ENCODE results near the gene PTS. TPM values are rescaled to one million over a fixed set of nuclear protein-coding genes. Genes with fewer than 3 reads are reported as not detected.

The PTS gene
- total and polyA plus RNA-seq, 3 donors from 2014 or later, result 28.0 to 33.9 (median 30.1) TPM

- H3K36me3 ChIP-seq (ENCODE audit: low read depth, missing control alignments), result peaks cover 6% of the 10 kb centered on the region
- 61 to 67% methylated on average over 2 of the region's 2 CpGs for WGBS, 2 donors
- intact Hi-C loops (cut with DNase I; ENCODE audit: low total_unique reads), result no loop called here
These were observed 5.7 kb downstream of the PTS start for GRCh38 chr11:112231952-112232351.

GRCh38 chr11:112235750-112236390 is 9.6 kb downstream of the PTS start:
- Histone ChIP-seq H3K4me3 (no peak overlapping the region), H3K27me3 (no peaks in the 10 kb centered on the region), H3K4me1 (no peaks in the 10 kb centered on the region), H3K36me3 (ENCODE audit: low read depth, missing control alignments) (peaks cover 6% of the 10 kb centered on the region), H3K27ac (no peak overlapping the region), H3K9me3 (no peaks in the 10 kb centered on the region)
- intact Hi-C loops (cut with DNase I; ENCODE audit: low total_unique reads), result no loop called here
- WGBS, 2 donors, result 94 to 96% methylated on average over 8 of the region's 8 CpGs
- TF ChIP-seq CTCF (IDR thresholded peaks at IDR 0.05), result no peak
- no peak for TF ChIP-seq POLR2A (IDR thresholded peaks at IDR 0.05)
- DNase-seq, result no peak

More at GRCh38 chr11:112231952-112232351, 5.7 kb downstream of the PTS start:
- no peak for TF ChIP-seq POLR2A (IDR thresholded peaks at IDR 0.05)
- no peak for TF ChIP-seq CTCF (IDR thresholded peaks at IDR 0.05)
- peaks cover 7% of the 10 kb centered on the region for H3K4me1 ChIP-seq
- no peaks in the 10 kb centered on the region for H3K9me3 ChIP-seq
- no peak for DNase-seq
- no peak overlapping the region for H3K4me3 ChIP-seq
- no peaks in the 10 kb centered on the region for H3K27me3 ChIP-seq
- H3K27ac ChIP-seq, result no peak overlapping the region

- Histone ChIP-seq H3K27me3 (no peaks in the 10 kb centered on the region), H3K9me3 (no peaks in the 10 kb centered on the region), H3K4me1 (no peaks in the 10 kb centered on the region), H3K27ac (no peak overlapping the region), H3K36me3 (ENCODE audit: low read depth, missing control alignments) (peaks cover 6% of the 10 kb centered on the region), H3K4me3 (no peak overlapping the region)
- intact Hi-C loops (cut with DNase I; ENCODE audit: low total_unique reads), result no loop called here
- 91 to 97% methylated on average over 4 of the region's 4 CpGs for WGBS, 2 donors
- TF ChIP-seq POLR2A (IDR thresholded peaks at IDR 0.05) (no peak), CTCF (IDR thresholded peaks at IDR 0.05) (no peak)
- no peak for DNase-seq
These were observed 11.2 kb downstream of the PTS start for GRCh38 chr11:112237451-112237850.

GRCh38 chr11:112238041-112238440 is 11.8 kb downstream of the PTS start:
- intact Hi-C loops (cut with DNase I; ENCODE audit: low total_unique reads), result no loop called here
- DNase-seq, result no peak
- H3K36me3 ChIP-seq (ENCODE audit: low read depth, missing control alignments), result peaks cover 6% of the 10 kb centered on the region
- 85 to 86% methylated on average over 3 of the region's 3 CpGs for WGBS, 2 donors
- no peaks in the 10 kb centered on the region for H3K4me1 ChIP-seq
- H3K4me3 ChIP-seq, result no peak overlapping the region
- H3K27me3 ChIP-seq, result no peaks in the 10 kb centered on the region
- no peaks in the 10 kb centered on the region for H3K9me3 ChIP-seq
- no peak overlapping the region for H3K27ac ChIP-seq
- TF ChIP-seq POLR2A (IDR thresholded peaks at IDR 0.05) (no peak), CTCF (IDR thresholded peaks at IDR 0.05) (no peak)

- no peaks in the 10 kb centered on the region for H3K4me1 ChIP-seq
- H3K27me3 ChIP-seq, result no peaks in the 10 kb centered on the region
- WGBS, 2 donors, result 66 to 72% methylated on average over 3 of the region's 3 CpGs
- H3K36me3 ChIP-seq (ENCODE audit: low read depth, missing control alignments), result no peaks in the 10 kb centered on the region
- DNase-seq, result no peak
- H3K4me3 ChIP-seq, result no peak overlapping the region
- no peak overlapping the region for H3K27ac ChIP-seq
- H3K9me3 ChIP-seq, result no peaks in the 10 kb centered on the region
- intact Hi-C loops (cut with DNase I; ENCODE audit: low total_unique reads), result no loop called here
- TF ChIP-seq POLR2A (IDR thresholded peaks at IDR 0.05) (no peak), CTCF (IDR thresholded peaks at IDR 0.05) (no peak)
These were observed 15.3 kb downstream of the PTS start for GRCh38 chr11:112241486-112241885.
